SK-N-SH treated with all-trans-retinoic acid at 6 μM for 48 hours (cell line): ENCODE measurements around the gene SAMD3.

ENCODE experiments used
- ATAC-seq: fragments of 200-7000 bp; cut with Tn5 transposase; 3 replicates; pipeline ENCODE4 v1.9.1; 2020; ENCODE audit warnings: mild to moderate bottlenecking, moderate library complexity
- ARNTL ChIP-seq: fragments of 450-650 bp; formaldehyde crosslinking; IDR thresholded peaks from 2 replicates; pipeline ENCODE4 v1.5.0; 2020; ENCODE audit warnings: low read depth, mild to moderate bottlenecking, moderate library complexity, borderline replicate concordance
- BACH2 ChIP-seq: fragments of 250-450 bp; sonication (Bioruptor Pico); IDR thresholded peaks from 2 replicates; pipeline ENCODE4 v1.9.0; 2021; ENCODE audit warnings: mild to moderate bottlenecking, borderline replicate concordance
- CSDC2 ChIP-seq: fragments of 250-450 bp; sonication (Bioruptor Pico); IDR thresholded peaks from 2 replicates; pipeline ENCODE4 v1.5.0; 2020; ENCODE audit warnings: mild to moderate bottlenecking, moderate library complexity
- ESRRG ChIP-seq: fragments of 250-450 bp; sonication (Bioruptor Pico); IDR thresholded peaks from 2 replicates; pipeline ENCODE4 v1.6.1; 2021; ENCODE audit warnings: mild to moderate bottlenecking
- GLIS3 ChIP-seq: fragments of 250-450 bp; sonication (Bioruptor Pico); IDR thresholded peaks from 2 replicates; pipeline ENCODE4 v1.5.0; 2020; ENCODE audit warnings: mild to moderate bottlenecking, moderate library complexity
- ISL1 ChIP-seq: fragments of 250-450 bp; sonication (Bioruptor Pico); IDR thresholded peaks from 2 replicates; pipeline ENCODE4 v2.1.2; 2022; ENCODE audit warnings: mild to moderate bottlenecking, moderate library complexity
- OSR1 ChIP-seq: fragments of 250-450 bp; sonication (Bioruptor Pico); IDR thresholded peaks from 2 replicates; pipeline ENCODE4 v1.8.0; 2022; ENCODE audit warnings: moderate library complexity, mild to moderate bottlenecking, inconsistent platforms
- PPARA ChIP-seq: fragments of 250-450 bp; sonication (Bioruptor Pico); IDR thresholded peaks from 2 replicates; pipeline ENCODE4 v1.5.0; 2020; ENCODE audit warnings: mild to moderate bottlenecking, borderline replicate concordance
- RARB ChIP-seq: fragments of 250-450 bp; sonication (Bioruptor Pico); IDR thresholded peaks from 2 replicates; pipeline ENCODE4 v1.8.0; 2021; ENCODE audit warnings: mild to moderate bottlenecking, moderate library complexity
- SNAI2 ChIP-seq: fragments of 250-450 bp; sonication (Bioruptor Pico); IDR thresholded peaks from 2 replicates; pipeline ENCODE4 v1.5.0; 2020; ENCODE audit warnings: mild to moderate bottlenecking, moderate library complexity
- TCF4 ChIP-seq: fragments of 250-450 bp; sonication (Bioruptor Pico); IDR thresholded peaks from 2 replicates; pipeline ENCODE4 v1.8.0; 2021; ENCODE audit warnings: mild to moderate bottlenecking, moderate library complexity, borderline replicate concordance
- TOX ChIP-seq: fragments of 250-450 bp; sonication (Bioruptor Pico); IDR thresholded peaks from 2 replicates; pipeline ENCODE4 v1.8.0; 2021; ENCODE audit warnings: mild to moderate bottlenecking, moderate library complexity, borderline replicate concordance
- ZC3H10 ChIP-seq: fragments of 250-450 bp; sonication (Bioruptor Pico); IDR thresholded peaks from 2 replicates; pipeline ENCODE4 v1.5.1; 2021; ENCODE audit warnings: mild to moderate bottlenecking, moderate library complexity
- ZFP3 ChIP-seq: fragments of 250-450 bp; sonication (Bioruptor Pico); IDR thresholded peaks from 2 replicates; pipeline ENCODE4 v1.5.0; 2020; ENCODE audit warnings: mild to moderate bottlenecking, moderate library complexity
- ZNF565 ChIP-seq: fragments of 450-650 bp; formaldehyde crosslinking; conservative IDR thresholded peaks from 2 replicates; pipeline ENCODE4 v1.5.0; 2020; ENCODE audit warnings: low read depth, mild to moderate bottlenecking, moderate library complexity
- ZNF70 ChIP-seq: fragments of 450-650 bp; formaldehyde crosslinking; IDR thresholded peaks from 2 replicates; pipeline ENCODE4 v1.5.0; 2020; ENCODE audit warnings: mild to moderate bottlenecking, moderate library complexity
- ZNF8 ChIP-seq: fragments of 450-650 bp; formaldehyde crosslinking; IDR thresholded peaks from 2 replicates; pipeline ENCODE4 v1.5.0; 2020; ENCODE audit warnings: mild to moderate bottlenecking, moderate library complexity
- TF ChIP-seq, protein P1 (sequence below): fragments of 250-450 bp; sonication (Bioruptor Pico); IDR thresholded peaks from 2 replicates; pipeline ENCODE4 v1.5.0; 2020; ENCODE audit warnings: mild to moderate bottlenecking, moderate library complexity
- TF ChIP-seq, protein P2 (sequence below): fragments of 250-450 bp; sonication (Bioruptor Pico); IDR thresholded peaks from 2 replicates; pipeline ENCODE4 v1.8.0; 2020; ENCODE audit warnings: mild to moderate bottlenecking, moderate library complexity, borderline replicate concordance
- TF ChIP-seq, protein P3 (sequence below): fragments of 250-450 bp; sonication (Bioruptor Pico); IDR thresholded peaks from 2 replicates; pipeline ENCODE4 v1.8.0; 2021; ENCODE audit warnings: low read depth, mild to moderate bottlenecking, moderate library complexity, borderline replicate concordance

Gene SAMD3

DNA sequence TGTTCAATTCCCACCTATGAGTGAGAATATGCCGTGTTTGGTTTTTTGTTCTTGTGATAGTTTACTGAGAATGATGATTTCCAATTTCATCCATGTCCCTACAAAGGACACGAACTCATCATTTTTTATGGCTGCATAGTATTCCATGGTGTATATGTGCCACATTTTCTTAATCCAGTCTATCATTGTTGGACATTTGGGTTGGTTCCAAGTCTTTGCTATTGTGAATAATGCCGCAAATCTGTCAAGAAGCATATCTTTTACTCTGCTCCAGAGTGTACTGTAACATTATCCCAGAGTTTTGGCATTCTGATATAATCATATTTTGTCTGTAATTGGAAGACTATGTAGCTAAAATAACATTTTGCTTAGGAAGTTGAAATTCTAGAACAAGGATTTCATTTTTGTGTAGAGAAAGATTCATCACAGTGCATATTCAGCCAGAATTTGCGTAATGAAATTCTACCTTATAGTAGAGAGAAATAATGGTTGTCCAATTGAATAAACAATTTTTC, 105.5 kb downstream of the SAMD3 start:
- TF ChIP-seq ZNF8 (CRISPR knock-in tag): peak; percentile 67; the same call in 1 of the 2 replicates
- peak; percentile 68 for ATAC-seq

DNA sequence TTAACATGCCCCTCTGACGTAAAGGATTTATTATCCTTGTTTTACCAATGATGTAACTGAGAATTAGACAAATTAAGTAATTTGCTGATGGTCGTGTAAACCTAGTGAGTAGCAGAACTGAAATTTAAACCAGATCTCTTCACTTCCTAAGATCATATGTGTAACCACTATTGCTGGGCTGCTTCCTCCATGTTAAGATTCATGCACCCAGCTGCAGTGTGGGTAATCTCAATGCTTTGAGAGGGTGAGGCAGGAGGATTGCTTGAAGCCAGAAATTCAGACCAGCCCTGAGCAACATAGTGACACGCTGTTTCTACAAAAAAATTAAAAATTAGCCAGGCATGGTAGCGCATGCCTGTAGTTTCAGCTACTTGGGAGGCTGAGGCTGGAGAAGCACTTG, 106.5 kb downstream of the SAMD3 start:
- ATAC-seq: no peak
- TF ChIP-seq CSDC2: no peak
- TF ChIP-seq ZFP3 (CRISPR knock-in tag): no peak
- TF ChIP-seq PPARA (CRISPR knock-in tag): no peak
- no peak for TF ChIP-seq ESRRG
- no peak for TF ChIP-seq BACH2 (CRISPR knock-in tag)
- no peak for TF ChIP-seq GLIS3 (CRISPR knock-in tag)
- TF ChIP-seq, protein P1, sequence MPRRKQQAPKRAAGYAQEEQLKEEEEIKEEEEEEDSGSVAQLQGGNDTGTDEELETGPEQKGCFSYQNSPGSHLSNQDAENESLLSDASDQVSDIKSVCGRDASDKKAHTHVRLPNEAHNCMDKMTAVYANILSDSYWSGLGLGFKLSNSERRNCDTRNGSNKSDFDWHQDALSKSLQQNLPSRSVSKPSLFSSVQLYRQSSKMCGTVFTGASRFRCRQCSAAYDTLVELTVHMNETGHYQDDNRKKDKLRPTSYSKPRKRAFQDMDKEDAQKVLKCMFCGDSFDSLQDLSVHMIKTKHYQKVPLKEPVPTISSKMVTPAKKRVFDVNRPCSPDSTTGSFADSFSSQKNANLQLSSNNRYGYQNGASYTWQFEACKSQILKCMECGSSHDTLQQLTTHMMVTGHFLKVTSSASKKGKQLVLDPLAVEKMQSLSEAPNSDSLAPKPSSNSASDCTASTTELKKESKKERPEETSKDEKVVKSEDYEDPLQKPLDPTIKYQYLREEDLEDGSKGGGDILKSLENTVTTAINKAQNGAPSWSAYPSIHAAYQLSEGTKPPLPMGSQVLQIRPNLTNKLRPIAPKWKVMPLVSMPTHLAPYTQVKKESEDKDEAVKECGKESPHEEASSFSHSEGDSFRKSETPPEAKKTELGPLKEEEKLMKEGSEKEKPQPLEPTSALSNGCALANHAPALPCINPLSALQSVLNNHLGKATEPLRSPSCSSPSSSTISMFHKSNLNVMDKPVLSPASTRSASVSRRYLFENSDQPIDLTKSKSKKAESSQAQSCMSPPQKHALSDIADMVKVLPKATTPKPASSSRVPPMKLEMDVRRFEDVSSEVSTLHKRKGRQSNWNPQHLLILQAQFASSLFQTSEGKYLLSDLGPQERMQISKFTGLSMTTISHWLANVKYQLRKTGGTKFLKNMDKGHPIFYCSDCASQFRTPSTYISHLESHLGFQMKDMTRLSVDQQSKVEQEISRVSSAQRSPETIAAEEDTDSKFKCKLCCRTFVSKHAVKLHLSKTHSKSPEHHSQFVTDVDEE (CRISPR knock-in tag): no peak
- no peak for TF ChIP-seq OSR1 (CRISPR knock-in tag)
- TF ChIP-seq RARB (CRISPR knock-in tag): no peak
- TF ChIP-seq, protein P2, sequence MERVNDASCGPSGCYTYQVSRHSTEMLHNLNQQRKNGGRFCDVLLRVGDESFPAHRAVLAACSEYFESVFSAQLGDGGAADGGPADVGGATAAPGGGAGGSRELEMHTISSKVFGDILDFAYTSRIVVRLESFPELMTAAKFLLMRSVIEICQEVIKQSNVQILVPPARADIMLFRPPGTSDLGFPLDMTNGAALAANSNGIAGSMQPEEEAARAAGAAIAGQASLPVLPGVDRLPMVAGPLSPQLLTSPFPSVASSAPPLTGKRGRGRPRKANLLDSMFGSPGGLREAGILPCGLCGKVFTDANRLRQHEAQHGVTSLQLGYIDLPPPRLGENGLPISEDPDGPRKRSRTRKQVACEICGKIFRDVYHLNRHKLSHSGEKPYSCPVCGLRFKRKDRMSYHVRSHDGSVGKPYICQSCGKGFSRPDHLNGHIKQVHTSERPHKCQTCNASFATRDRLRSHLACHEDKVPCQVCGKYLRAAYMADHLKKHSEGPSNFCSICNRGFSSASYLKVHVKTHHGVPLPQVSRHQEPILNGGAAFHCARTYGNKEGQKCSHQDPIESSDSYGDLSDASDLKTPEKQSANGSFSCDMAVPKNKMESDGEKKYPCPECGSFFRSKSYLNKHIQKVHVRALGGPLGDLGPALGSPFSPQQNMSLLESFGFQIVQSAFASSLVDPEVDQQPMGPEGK: no peak
- TF ChIP-seq ARNTL (CRISPR knock-in tag): no peak
- TF ChIP-seq, protein P3, sequence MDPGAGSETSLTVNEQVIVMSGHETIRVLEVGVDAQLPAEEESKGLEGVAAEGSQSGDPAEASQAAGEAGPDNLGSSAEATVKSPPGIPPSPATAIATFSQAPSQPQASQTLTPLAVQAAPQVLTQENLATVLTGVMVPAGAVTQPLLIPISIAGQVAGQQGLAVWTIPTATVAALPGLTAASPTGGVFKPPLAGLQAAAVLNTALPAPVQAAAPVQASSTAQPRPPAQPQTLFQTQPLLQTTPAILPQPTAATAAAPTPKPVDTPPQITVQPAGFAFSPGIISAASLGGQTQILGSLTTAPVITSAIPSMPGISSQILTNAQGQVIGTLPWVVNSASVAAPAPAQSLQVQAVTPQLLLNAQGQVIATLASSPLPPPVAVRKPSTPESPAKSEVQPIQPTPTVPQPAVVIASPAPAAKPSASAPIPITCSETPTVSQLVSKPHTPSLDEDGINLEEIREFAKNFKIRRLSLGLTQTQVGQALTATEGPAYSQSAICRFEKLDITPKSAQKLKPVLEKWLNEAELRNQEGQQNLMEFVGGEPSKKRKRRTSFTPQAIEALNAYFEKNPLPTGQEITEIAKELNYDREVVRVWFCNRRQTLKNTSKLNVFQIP (CRISPR knock-in tag): no peak
- no peak for TF ChIP-seq ZNF70 (CRISPR knock-in tag)
- TF ChIP-seq, all 23 proteins: peak for 0

DNA sequence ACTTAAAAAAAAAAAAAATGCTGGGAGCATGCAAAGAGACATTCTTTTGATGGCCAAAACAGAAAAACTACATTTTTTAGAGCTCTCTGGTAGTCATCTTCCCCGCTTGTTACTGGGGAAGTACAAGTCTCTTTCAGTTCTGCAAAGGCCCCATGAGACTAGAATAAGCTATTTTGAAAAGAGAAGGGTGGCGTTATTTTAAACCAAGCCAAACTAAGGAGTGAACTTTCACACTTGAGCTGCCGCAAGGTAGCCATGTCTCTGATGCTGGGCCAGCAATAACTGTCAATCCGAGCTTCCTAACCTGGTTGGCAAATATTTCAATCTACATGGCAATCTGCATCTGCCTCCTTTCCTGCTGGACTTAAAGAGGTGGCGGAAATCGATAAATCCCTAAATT, 107.7 kb downstream of the SAMD3 start:
- TF ChIP-seq BACH2 (CRISPR knock-in tag) (no peak), ISL1 (CRISPR knock-in tag) (no peak), GLIS3 (CRISPR knock-in tag) (no peak)
- TF ChIP-seq, protein P1 (CRISPR knock-in tag): no peak
- ATAC-seq: no peak

DNA sequence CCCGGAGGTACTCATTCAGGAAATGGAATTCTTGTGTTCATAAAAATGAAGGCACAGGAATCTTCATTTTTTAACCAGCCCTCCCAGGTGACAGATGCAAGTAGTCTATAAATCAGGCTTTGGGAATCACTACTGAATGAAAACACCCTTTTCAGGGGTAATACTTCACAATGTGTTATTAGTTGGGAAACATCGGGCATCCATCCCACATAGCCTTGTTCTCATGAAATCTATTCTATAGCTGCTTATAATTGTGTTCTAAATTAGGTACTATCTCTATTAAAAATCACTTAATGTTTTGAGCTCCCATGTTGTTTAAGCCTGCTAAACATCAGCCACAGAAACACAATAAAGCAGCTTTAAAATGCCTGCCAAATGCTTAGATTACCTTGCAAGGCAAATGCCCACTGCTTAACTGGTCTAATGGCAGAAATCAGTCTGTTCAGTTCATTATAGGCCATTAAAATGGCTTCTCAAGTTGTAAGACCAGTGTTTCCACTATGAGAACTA, 109.5 kb downstream of the SAMD3 start:
- TF ChIP-seq TCF4: peak; percentile 12; the same call in 1 of the 2 replicates
- TF ChIP-seq ZC3H10 (CRISPR knock-in tag): no peak
- ATAC-seq: no peak; the same call in 2 of the 3 replicates

DNA sequence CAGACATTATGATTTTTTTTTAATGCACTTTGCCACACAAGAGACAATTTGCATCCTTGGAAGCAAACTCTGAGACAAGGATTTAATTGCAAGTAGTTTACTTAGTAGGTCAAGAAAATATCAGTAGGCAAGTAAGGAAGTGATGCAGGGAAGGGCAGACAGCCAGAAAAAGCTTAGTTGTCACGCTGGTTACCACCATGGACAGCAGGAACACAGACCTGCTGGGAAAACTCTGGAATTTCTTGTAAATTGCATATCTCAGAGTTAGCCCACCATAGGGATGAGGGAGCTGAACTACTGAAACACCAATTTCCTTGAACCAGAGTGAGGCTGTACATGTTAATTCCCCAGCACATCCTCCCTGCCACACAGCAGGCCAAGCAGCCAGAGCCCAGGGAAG, 111.7 kb downstream of the SAMD3 start:
- ATAC-seq: no peak
- no peak for TF ChIP-seq ISL1 (CRISPR knock-in tag)
- no peak for TF ChIP-seq ZNF565 (CRISPR knock-in tag)
- TF ChIP-seq, protein P1 (CRISPR knock-in tag): no peak
- TF ChIP-seq RARB (CRISPR knock-in tag): no peak
- TF ChIP-seq TOX: no peak
- TF ChIP-seq CSDC2: no peak
- TF ChIP-seq GLIS3 (CRISPR knock-in tag): no peak
- TF ChIP-seq SNAI2: no peak
- TF ChIP-seq ESRRG: no peak
- TF ChIP-seq TCF4: no peak
